ENCODE data around the gene TIGD4.
A peak's percentile ranks its signal among the peaks of the same experiment; 100 is the strongest.

Gene TIGD4

DNA sequence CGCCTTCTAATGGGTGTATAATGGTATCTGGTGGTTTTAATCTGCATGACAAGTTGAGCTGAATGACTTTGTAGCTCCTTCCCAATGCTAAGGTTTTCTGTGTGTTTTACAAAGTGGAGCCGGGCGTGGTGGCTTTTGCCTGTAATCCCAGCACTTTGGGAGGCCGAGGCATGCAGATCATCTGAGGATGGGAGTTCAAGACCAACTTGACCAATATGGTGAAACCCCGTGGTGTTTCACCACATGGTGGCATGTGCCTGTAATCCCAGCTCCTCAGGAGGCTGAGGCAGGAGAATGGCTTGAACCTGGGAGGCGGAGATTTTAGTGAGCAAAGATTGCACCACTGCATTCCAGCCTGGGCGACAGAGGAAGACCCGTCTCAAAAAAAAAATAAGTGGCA, 29.1 kb upstream of the TIGD4 start:
- no peaks in the 10 kb centered on the region for H3K9me3 ChIP-seq
- TF ChIP-seq, protein P1, sequence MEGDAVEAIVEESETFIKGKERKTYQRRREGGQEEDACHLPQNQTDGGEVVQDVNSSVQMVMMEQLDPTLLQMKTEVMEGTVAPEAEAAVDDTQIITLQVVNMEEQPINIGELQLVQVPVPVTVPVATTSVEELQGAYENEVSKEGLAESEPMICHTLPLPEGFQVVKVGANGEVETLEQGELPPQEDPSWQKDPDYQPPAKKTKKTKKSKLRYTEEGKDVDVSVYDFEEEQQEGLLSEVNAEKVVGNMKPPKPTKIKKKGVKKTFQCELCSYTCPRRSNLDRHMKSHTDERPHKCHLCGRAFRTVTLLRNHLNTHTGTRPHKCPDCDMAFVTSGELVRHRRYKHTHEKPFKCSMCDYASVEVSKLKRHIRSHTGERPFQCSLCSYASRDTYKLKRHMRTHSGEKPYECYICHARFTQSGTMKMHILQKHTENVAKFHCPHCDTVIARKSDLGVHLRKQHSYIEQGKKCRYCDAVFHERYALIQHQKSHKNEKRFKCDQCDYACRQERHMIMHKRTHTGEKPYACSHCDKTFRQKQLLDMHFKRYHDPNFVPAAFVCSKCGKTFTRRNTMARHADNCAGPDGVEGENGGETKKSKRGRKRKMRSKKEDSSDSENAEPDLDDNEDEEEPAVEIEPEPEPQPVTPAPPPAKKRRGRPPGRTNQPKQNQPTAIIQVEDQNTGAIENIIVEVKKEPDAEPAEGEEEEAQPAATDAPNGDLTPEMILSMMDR (IDR thresholded peaks at IDR 0.05), result no peak
- no peaks in the 10 kb centered on the region for H3K36me3 ChIP-seq
- no peaks in the 10 kb centered on the region for H3K27me3 ChIP-seq
- H3K4me1 ChIP-seq (ENCODE audit: control insufficient read depth in 1 of 2, insufficient read depth in 1 of 2, low read depth in 1 of 2, low read length in 1 of 2), result peaks cover 0 to 3% of the 10 kb centered on the region in 2 experiments
- H3K4me3 ChIP-seq (ENCODE audit: low read depth in 1 of 2, low read length in 1 of 2), result no peak overlapping the region
- no peak overlapping the region for H3K27ac ChIP-seq

DNA sequence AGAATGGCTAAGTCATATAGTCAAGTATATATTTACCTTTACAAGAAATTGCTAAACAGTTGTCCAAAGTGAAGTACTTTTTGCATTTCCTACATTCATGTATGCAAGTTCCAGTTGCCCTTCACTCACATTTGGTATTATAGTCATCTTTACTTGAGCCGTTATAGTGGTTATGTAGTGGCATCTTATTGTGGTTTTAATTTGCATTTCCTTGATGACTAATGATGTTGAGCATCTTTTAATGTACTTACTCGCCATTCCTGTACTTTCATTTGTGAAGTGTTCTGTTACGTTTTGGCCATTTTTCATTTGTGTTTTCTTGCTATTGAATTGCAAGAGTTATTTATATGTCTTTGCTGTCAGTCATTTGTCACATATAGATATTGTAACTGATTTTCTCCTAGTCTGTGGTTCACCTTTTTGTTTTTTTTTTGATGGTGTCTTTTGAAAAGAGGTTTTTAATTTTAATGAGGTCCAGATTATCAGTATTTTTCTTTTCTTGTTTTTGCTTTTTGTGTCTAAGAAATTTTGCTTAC, 27.8 kb upstream of the TIGD4 start:
- TF ChIP-seq, protein P1 (IDR thresholded peaks at IDR 0.05), result no peak
- H3K27me3 ChIP-seq, result no peaks in the 10 kb centered on the region

DNA sequence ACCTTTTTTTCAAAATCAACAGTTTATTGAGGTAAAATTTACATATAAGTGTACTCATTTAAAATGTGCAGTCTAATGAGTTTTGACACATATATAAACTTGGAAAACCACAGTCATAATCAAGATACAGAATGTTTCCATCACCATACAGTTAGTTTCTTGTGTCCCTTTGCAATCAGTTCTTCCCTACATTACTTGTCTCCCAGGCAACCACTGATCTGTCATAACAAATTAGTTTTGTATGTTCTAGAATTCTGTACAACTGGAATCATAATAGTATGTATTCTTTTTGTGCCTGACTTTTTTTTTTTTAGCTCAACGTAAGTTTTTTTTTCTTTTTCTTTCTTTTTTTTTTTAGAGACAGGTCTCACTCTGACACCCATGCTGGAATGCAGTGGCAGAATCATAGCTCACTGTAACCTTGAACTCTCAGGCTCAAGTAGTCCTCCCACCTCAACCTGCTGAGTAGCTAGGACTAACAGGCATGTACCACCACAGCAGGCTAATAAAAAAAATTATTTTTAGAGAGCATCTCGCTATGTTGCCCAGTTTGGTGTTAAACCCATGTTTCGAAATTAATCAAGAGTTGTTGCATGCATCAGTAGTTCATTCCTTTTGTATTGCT, 27.1 kb upstream of the TIGD4 start:
- TF ChIP-seq, protein P1 (IDR thresholded peaks at IDR 0.05), result no peak
- Histone ChIP-seq H3K4me3 (ENCODE audit: low read depth in 1 of 2, low read length in 1 of 2) (no peak overlapping the region), H3K27me3 (no peaks in the 10 kb centered on the region), H3K9me3 (no peaks in the 10 kb centered on the region), H3K4me1 (ENCODE audit: control insufficient read depth in 1 of 2, insufficient read depth in 1 of 2, low read depth in 1 of 2, low read length in 1 of 2) (no peaks in the 10 kb centered on the region), H3K36me3 (no peaks in the 10 kb centered on the region), H3K27ac (peak overlapping the region; percentile 28)

More for the DNA sequence above, 27.8 kb upstream of the TIGD4 start:
- Histone ChIP-seq H3K36me3 (no peaks in the 10 kb centered on the region), H3K27ac (no peak overlapping the region), H3K9me3 (no peaks in the 10 kb centered on the region), H3K4me1 (ENCODE audit: control insufficient read depth in 1 of 2, insufficient read depth in 1 of 2, low read depth in 1 of 2, low read length in 1 of 2) (no peaks in the 10 kb centered on the region), H3K4me3 (ENCODE audit: low read depth in 1 of 2, low read length in 1 of 2) (no peak overlapping the region)

DNA sequence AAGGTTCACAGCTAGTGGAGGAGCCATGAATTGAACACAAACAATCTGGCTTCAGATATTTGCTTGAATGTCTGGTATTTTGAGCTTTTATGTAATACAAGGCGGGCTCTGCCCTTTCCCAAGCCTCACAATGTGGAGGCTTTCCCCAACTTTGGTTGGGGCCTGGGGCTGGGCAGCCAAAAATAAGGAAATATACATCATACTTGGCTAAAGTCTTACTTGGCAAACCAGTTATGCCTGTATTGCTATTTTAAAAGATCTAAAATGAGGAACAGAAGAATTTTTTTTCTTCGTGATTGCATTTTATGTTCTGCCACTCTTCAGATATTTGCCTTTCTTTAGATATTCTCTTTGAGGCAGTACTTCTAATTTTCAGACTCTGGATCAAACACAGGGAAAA, 26.3 kb upstream of the TIGD4 start:
- peak overlapping the region; percentile 28 for H3K27ac ChIP-seq
- H3K4me3 ChIP-seq (ENCODE audit: low read depth in 1 of 2, low read length in 1 of 2), result no peak overlapping the region
- TF ChIP-seq, protein P1 (IDR thresholded peaks at IDR 0.05), result no peak
- no peaks in the 10 kb centered on the region for H3K36me3 ChIP-seq
- H3K9me3 ChIP-seq, result no peaks in the 10 kb centered on the region
- no peaks in the 10 kb centered on the region for H3K27me3 ChIP-seq
- H3K4me1 ChIP-seq (ENCODE audit: control insufficient read depth in 1 of 2, insufficient read depth in 1 of 2, low read depth in 1 of 2, low read length in 1 of 2), result no peaks in the 10 kb centered on the region

DNA sequence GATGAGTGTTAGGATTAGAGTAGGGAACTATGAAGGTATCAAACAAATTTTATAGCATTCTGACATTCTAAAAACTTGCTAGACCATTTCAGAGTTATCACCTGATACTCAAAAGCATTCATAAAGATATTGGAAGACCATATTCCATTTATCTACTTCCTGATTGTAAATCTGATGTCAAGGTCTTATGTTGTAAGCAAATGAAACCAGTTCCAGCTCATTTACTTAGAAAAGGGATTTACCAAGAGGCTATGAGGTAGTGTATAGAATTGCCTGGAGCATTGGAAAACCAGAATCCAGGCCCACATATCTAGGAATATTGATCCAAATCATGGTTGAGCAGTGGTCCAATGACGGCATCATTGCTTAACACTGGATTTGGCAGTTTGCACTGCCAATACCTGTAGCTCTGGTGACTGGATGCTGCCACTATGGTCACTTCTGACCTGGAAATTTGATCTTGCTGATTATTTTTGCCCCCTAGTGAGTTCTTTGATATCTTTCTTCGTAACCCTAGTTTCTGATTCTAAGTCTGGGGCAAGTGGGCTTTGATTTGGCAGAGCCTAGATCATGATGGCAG, 25.6 kb upstream of the TIGD4 start:
- Histone ChIP-seq H3K27ac (no peak overlapping the region), H3K27me3 (no peaks in the 10 kb centered on the region), H3K4me3 (ENCODE audit: low read depth in 1 of 2, low read length in 1 of 2) (no peak overlapping the region), H3K4me1 (ENCODE audit: control insufficient read depth in 1 of 2, insufficient read depth in 1 of 2, low read depth in 1 of 2, low read length in 1 of 2) (no peaks in the 10 kb centered on the region), H3K9me3 (no peaks in the 10 kb centered on the region), H3K36me3 (no peaks in the 10 kb centered on the region)
- TF ChIP-seq, protein P1 (IDR thresholded peaks at IDR 0.05), result no peak

Data from neutrophil (primary cell).